Fibroblast of lung (primary cell): ENCODE results near the gene HKDC1. TPM values are rescaled to one million over a fixed set of nuclear protein-coding genes. Genes with fewer than 3 reads are reported as not detected.

Source experiments
- DNase-seq, 2 donors: peaks; one replicate each; pipeline versions ENCODE4 v3.0.0 to v3.0.0-alpha.2; 2010; ENCODE audit warnings: low read depth in 2 of 2
- H2AFZ ChIP-seq: 2 replicates; pipeline ENCODE4 v1.5.1; 2012; ENCODE audit warnings: low read length, control low read depth, inconsistent platforms
- H3K27ac ChIP-seq: 2 replicates; pipeline ENCODE4 v1.5.1; 2011; ENCODE audit warnings: low read length, control low read depth; ENCODE audit not compliant: insufficient read depth
- H3K27me3 ChIP-seq: 2 replicates; pipeline ENCODE4 v1.5.1; 2011; ENCODE audit warnings: mild to moderate bottlenecking, low read length; ENCODE audit not compliant: control insufficient read depth, insufficient read depth
- H3K36me3 ChIP-seq: 2 replicates; pipeline ENCODE4 v1.5.1; 2011; ENCODE audit warnings: low read length; ENCODE audit not compliant: control insufficient read depth, insufficient read depth
- H3K4me1 ChIP-seq: 2 replicates; pipeline ENCODE4 v1.5.1; 2011; ENCODE audit warnings: low read length; ENCODE audit not compliant: control insufficient read depth, insufficient read depth; ENCODE audit errors: extremely low read depth
- H3K4me2 ChIP-seq: 2 replicates; pipeline ENCODE4 v1.5.1; 2011; ENCODE audit warnings: low read length, control low read depth; ENCODE audit not compliant: insufficient read depth; ENCODE audit errors: extremely low read depth
- H3K4me3 ChIP-seq, 4 experiments: fragments of 200-600 bp in 1 of 4; sonication (generic) in 1 of 4; replicated peaks in 1 of 4; 2 replicates each; pipeline ENCODE4 v1.5.1; 2011 to 2016; ENCODE audit warnings: low read length in 4 of 4, low read depth in 3 of 4, mild to moderate bottlenecking in 3 of 4, control low read depth in 2 of 4, inconsistent platforms in 1 of 4, mixed read lengths in 1 of 4; ENCODE audit not compliant: insufficient read depth in 1 of 4; ENCODE audit errors: control extremely low read depth in 1 of 4
- H3K79me2 ChIP-seq: 2 replicates; pipeline ENCODE4 v1.5.1; 2012; ENCODE audit warnings: mild to moderate bottlenecking, low read length, inconsistent platforms; ENCODE audit not compliant: control insufficient read depth, insufficient read depth
- H3K9ac ChIP-seq: 2 replicates; pipeline ENCODE4 v1.5.1; 2011; ENCODE audit warnings: mild to moderate bottlenecking, low read length, control low read depth; ENCODE audit not compliant: insufficient read depth
- H3K9me3 ChIP-seq: 2 replicates; pipeline ENCODE4 v1.5.1; 2012; ENCODE audit warnings: low read depth, low read length; ENCODE audit not compliant: control insufficient read depth, insufficient read depth
- H4K20me1 ChIP-seq: 2 replicates; pipeline ENCODE4 v1.5.1; 2011; ENCODE audit warnings: low read length; ENCODE audit not compliant: control insufficient read depth, insufficient read depth; ENCODE audit errors: extremely low read depth
- CTCF ChIP-seq, 2 donors: IDR thresholded peaks in 1 of 2; conservative IDR thresholded peaks in 1 of 2; 1 replicate in 1 of 2; 2 replicates in 1 of 2; pipeline ENCODE4 v1.5.1; 2011 to 2012; ENCODE audit warnings: low read length in 2 of 2, control low read depth in 1 of 2, inconsistent platforms in 1 of 2, low read depth in 1 of 2, mild to moderate bottlenecking in 1 of 2
- EZH2 ChIP-seq: IDR thresholded peaks from 2 replicates; pipeline ENCODE4 v1.5.1; 2012; ENCODE audit warnings: low read length, control low read depth, mild to moderate bottlenecking; ENCODE audit errors: missing control alignments
- polyA plus RNA-seq, 2 donors: library from polyadenylated mRNA; depleted of rRNA in 1 of 2; stranded (reverse) in 1 of 2; unstranded in 1 of 2; fragments of >200 nt; gene quantifications; 2 replicates each; pipeline ENCODE4 v1.2.1, GENCODE V29; 2011 to 2012; ENCODE audit warnings: missing spikeins in 1 of 2
- total RNA-seq: library from RNA; depleted of rRNA; stranded (reverse); fragments of >200 nt; gene quantifications from 2 replicates; pipeline ENCODE4 v1.2.1, GENCODE V29; 2014

HKDC1 gene
- total and polyA plus RNA-seq, 2 donors (not counting 1 experiment from before 2014, with no cell fraction given) = 0.12 to 1.8 TPM

DNA sequence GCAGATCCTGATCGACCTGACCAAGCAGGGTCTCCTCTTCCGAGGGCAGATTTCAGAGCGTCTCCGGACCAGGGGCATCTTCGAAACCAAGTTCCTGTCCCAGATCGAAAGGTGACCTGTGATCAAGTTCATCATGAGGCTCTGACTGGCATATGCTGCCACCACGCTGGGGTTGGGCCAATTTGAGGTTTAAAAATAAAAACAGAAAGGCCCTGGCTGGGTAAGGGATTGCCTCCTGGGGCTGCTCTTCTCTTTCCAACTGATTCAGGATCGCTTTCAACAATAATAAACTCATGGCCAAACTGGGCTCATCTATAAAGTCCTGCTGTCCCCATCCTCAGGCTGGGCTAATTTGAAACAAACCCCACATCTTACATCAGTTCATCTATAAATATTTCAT lies 41.1 kb downstream of the HKDC1 start:
- Histone ChIP-seq H3K9ac (no peak overlapping the region), H4K20me1 (no peaks in the 10 kb centered on the region), H2AFZ (no peak overlapping the region), H3K27me3 (peaks cover 15% of the 10 kb centered on the region), H3K27ac (no peak overlapping the region), H3K4me1 (no peaks in the 10 kb centered on the region), H3K4me3 (no peak overlapping the region), H3K4me2 (no peak overlapping the region), H3K36me3 (no peaks in the 10 kb centered on the region), H3K79me2 (no peaks in the 10 kb centered on the region), H3K9me3 (no peaks in the 10 kb centered on the region)
- no peak for DNase-seq
- no peak for TF ChIP-seq CTCF (conservative IDR thresholded peaks at IDR 0.05 in 1 of 2, IDR thresholded peaks at IDR 0.05 in 1 of 2; ENCODE audit: low read depth in 1 of 2, low read length in 2 of 2)

DNA sequence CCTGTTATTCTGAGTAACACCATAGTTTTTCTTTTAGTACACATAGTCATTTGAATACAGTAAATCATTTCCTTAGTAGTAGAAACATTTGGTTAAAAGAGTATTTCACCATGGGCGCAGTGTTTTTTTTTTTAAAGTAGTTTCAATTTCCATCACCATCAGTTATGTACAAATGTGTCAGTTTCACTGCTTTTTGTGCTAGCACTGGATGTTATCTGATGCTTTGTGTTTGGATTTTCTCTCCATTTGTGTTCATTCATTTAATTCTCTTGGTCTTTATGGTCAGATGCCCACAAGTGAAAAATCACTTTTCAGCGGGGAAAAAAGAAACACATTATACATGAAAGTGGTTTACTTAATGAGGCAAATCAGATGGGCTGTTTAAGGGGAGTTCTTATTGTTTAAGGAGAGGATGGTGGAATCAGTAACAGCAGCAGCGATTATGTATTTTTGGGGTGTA lies 42.2 kb downstream of the HKDC1 start:
- DNase-seq = no peak
- Histone ChIP-seq H3K4me3 (no peak overlapping the region), H3K79me2 (no peaks in the 10 kb centered on the region), H3K9me3 (no peaks in the 10 kb centered on the region), H3K36me3 (no peaks in the 10 kb centered on the region), H2AFZ (no peak overlapping the region), H3K4me2 (no peak overlapping the region), H3K4me1 (no peaks in the 10 kb centered on the region), H3K27me3 (peaks cover 17% of the 10 kb centered on the region), H3K9ac (no peak overlapping the region), H3K27ac (no peak overlapping the region), H4K20me1 (no peaks in the 10 kb centered on the region)
- TF ChIP-seq CTCF (conservative IDR thresholded peaks at IDR 0.05 in 1 of 2, IDR thresholded peaks at IDR 0.05 in 1 of 2; ENCODE audit: low read depth in 1 of 2, low read length in 2 of 2) (no peak), EZH2 (no peak)

DNA sequence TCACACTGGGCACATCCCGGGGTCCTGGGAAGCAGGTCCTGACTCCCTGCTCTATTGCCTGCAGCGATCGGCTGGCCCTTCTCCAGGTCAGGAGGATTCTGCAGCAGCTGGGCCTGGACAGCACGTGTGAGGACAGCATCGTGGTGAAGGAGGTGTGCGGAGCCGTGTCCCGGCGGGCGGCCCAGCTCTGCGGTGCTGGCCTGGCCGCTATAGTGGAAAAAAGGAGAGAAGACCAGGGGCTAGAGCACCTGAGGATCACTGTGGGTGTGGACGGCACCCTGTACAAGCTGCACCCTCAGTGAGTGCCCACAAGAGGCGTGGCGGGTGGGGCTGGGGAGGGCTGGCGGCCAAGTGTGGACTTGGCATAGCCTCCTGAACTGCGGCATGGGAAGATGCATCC lies 45.4 kb downstream of the HKDC1 start:
- no peak overlapping the region for H2AFZ ChIP-seq
- H3K4me3 ChIP-seq = no peak overlapping the region
- no peak for DNase-seq
- H3K4me2 ChIP-seq = no peak overlapping the region
- H3K4me1 ChIP-seq = no peaks in the 10 kb centered on the region
- H3K36me3 ChIP-seq = no peaks in the 10 kb centered on the region
- peaks cover 22% of the 10 kb centered on the region for H3K27me3 ChIP-seq
- no peaks in the 10 kb centered on the region for H3K9me3 ChIP-seq
- no peak overlapping the region for H3K27ac ChIP-seq
- no peak overlapping the region for H3K9ac ChIP-seq
- H4K20me1 ChIP-seq = no peaks in the 10 kb centered on the region
- H3K79me2 ChIP-seq = no peaks in the 10 kb centered on the region
- TF ChIP-seq CTCF (conservative IDR thresholded peaks at IDR 0.05 in 1 of 2, IDR thresholded peaks at IDR 0.05 in 1 of 2; ENCODE audit: low read depth in 1 of 2, low read length in 2 of 2) (no peak), EZH2 (no peak)
